ENCODE data around the gene UBD. TPM values are rescaled to one million over a fixed set of nuclear protein-coding genes. Genes with fewer than 3 reads are reported as not detected.

The UBD gene
- total RNA-seq, 4 donors from 2014 or later, result 0.33 to 0.87 TPM; not detected in 2

GRCh38 chr6:29507319-29507718 lies 52.2 kb downstream of the UBD start:
- in situ Hi-C loops (cut with MboI; ENCODE audit: low sequenced_read_pairs in 4 of 4), result no loop called here
- no peak overlapping the region for H3K27ac ChIP-seq
- no peak for TF ChIP-seq POLR2A (IDR thresholded peaks at IDR 0.05)
- TF ChIP-seq CTCF (IDR thresholded peaks at IDR 0.05 in 4 of 5, conservative IDR thresholded peaks at IDR 0.05 in 1 of 5), result no peak
- H3K4me1 ChIP-seq, result no peaks in the 10 kb centered on the region
- intact Hi-C loops (cut with DNase I; ENCODE audit: low total_unique reads), result no loop called here
- no peak for DNase-seq
- H3K4me3 ChIP-seq, result no peak overlapping the region
- no peaks in the 10 kb centered on the region for H3K27me3 ChIP-seq
- ATAC-seq, result no peak
- H3K9me3 ChIP-seq, result no peaks in the 10 kb centered on the region
- no peaks in the 10 kb centered on the region for H3K36me3 ChIP-seq

GRCh38 chr6:29506446-29507067 lies 53.0 kb downstream of the UBD start:
- Histone ChIP-seq H3K4me1 (no peaks in the 10 kb centered on the region), H3K27ac (no peak overlapping the region), H3K9me3 (no peaks in the 10 kb centered on the region), H3K36me3 (no peaks in the 10 kb centered on the region), H3K27me3 (no peaks in the 10 kb centered on the region), H3K4me3 (no peak overlapping the region)
- TF ChIP-seq CTCF (IDR thresholded peaks at IDR 0.05 in 4 of 5, conservative IDR thresholded peaks at IDR 0.05 in 1 of 5) (no peak), POLR2A (IDR thresholded peaks at IDR 0.05) (no peak)
- in situ Hi-C loops (cut with MboI; ENCODE audit: low sequenced_read_pairs in 4 of 4), result no loop called here
- DNase-seq (no peak), ATAC-seq (no peak)
- intact Hi-C loops (cut with DNase I; ENCODE audit: low total_unique reads), result no loop called here

GRCh38 chr6:29505808-29506207 lies 53.7 kb downstream of the UBD start:
- H3K27ac ChIP-seq, result no peak overlapping the region
- ATAC-seq (no peak), DNase-seq (no peak)
- no peak overlapping the region for H3K4me3 ChIP-seq
- H3K36me3 ChIP-seq, result no peaks in the 10 kb centered on the region
- in situ Hi-C loops (cut with MboI; ENCODE audit: low sequenced_read_pairs in 4 of 4) (no loop called here), intact Hi-C loops (cut with DNase I; ENCODE audit: low total_unique reads) (no loop called here)
- no peaks in the 10 kb centered on the region for H3K4me1 ChIP-seq
- TF ChIP-seq CTCF (IDR thresholded peaks at IDR 0.05 in 4 of 5, conservative IDR thresholded peaks at IDR 0.05 in 1 of 5), result no peak
- TF ChIP-seq POLR2A (IDR thresholded peaks at IDR 0.05), result no peak
- H3K9me3 ChIP-seq, result no peaks in the 10 kb centered on the region
- no peaks in the 10 kb centered on the region for H3K27me3 ChIP-seq

Other genes with a start within 250 kb of the UBD start
- gene OR5V1, start 190.9 kb downstream of the UBD start, total RNA-seq, result not detected
- gene OR12D3, start 184.4 kb downstream of the UBD start, total RNA-seq, result not detected
- gene OR12D2, start 164.1 kb downstream of the UBD start, total RNA-seq, result not detected
- not detected for gene OR12D1, start 144.8 kb downstream of the UBD start, total RNA-seq
- not detected for gene OR10C1, start 120.4 kb downstream of the UBD start, total RNA-seq
- gene OR11A1, start 102.7 kb downstream of the UBD start, total RNA-seq, result not detected
- not detected for gene OR2H1, start 102.6 kb downstream of the UBD start, total RNA-seq
- not detected for gene MAS1L, start 71.8 kb downstream of the UBD start, total RNA-seq
- gene OR2H2, start 25.4 kb upstream of the UBD start, total RNA-seq, result not detected
- 1 to 10 TPM; 1.0 to 3.8 (median 3.1) TPM for gene GABBR1, start 73.5 kb upstream of the UBD start, total RNA-seq
- not detected for gene MOG, start 97.4 kb upstream of the UBD start, total RNA-seq
- under 1 TPM in 1 of 4 donors, not detected in 3; 0.16 TPM for gene ZFP57, start 121.4 kb upstream of the UBD start, total RNA-seq
- 10 to 100 TPM in 3 of 4 donors, 1 to 10 TPM in 1; 9.6 to 22.1 (median 13.0) TPM for gene HLA-F, start 163.7 kb upstream of the UBD start, total RNA-seq